Limb (tissue), 2 donors: ENCODE results near the gene CD3G.

Experiments used
- DNase-seq, 2 donors: peaks; one replicate each; pipeline ENCODE4 v3.0.0-alpha.2; 2016; ENCODE audit errors: extremely low spot score in 2 of 2

Gene CD3G

DNA sequence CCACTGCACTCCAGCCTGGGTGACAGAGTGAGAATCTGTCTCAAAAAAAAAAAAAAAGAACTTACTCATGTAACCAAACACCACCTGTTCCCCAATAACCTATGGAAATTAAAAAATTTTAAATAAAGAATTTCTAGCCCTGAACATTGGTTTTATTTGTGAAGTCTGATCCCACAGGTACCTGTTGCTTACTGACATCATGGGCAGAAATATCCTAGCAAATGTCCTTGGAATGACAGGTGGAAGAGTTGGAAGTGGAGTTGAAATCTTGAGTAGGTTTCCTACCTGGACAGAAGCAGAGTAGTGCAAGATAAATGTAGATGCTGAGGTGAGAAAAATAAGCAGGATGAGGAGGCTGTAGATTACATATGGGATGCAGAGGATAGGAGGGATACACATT is 18.9 kb upstream of the CD3G start:
- DNase-seq = no peak

DNA sequence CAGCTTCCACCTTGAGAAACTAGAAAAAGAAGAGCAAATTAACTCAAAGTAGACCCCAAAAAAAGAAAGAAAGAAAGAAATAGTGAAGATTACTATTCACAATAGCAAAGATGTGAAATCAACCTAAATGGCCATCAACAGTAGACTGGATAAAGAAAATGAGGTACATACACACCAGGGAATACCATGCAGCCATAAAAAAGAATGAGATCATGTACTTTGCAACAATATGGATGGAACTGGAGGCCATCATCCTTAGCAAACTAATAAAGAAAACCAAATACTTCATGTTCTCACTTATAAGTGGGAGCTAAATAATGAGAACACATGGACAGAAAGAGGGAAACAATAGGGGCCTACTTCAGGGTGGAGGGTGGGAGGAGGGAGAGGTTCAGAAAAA is 15.4 kb upstream of the CD3G start:
- DNase-seq = no peak

DNA sequence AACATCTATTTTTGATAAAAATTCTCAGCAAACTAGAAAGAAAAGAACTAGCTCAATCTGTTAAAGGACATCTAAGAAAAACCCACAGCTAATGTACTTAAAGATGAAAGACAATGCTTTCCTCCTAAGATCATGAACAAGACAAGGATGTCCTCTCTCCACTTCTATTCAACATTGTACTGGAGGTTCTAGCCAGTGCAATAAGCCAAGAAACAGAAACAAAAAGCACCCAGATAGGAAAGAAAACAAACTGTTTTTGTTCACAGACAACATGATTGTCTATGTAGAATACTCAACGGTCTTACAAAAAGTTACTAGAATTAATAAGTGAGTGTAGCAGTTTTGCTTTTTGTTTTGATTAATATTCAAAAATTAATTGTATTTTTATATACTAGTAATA is 9.4 kb upstream of the CD3G start:
- DNase-seq = no peak

DNA sequence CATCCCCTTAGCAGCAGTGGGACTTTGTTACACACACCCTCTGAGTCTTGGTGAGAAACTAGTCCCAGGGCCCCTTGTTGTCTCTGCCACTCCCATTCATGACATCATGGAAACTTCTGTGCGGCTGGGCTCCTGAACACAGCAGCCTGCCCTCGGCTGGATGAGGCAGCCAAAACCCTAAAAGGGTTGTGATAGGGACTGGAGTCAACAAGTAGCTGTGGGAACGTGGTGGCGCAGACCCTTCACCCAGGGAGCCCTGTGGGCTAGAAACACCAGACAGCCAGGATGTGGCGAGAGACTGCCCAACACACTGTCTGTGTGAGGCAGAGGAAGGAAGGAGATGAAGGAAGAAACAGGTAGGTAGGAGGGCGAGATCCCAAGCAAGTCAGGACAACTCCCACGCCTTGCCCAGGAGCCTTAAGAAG is 5.5 kb upstream of the CD3G start:
- DNase-seq = no peak

DNA sequence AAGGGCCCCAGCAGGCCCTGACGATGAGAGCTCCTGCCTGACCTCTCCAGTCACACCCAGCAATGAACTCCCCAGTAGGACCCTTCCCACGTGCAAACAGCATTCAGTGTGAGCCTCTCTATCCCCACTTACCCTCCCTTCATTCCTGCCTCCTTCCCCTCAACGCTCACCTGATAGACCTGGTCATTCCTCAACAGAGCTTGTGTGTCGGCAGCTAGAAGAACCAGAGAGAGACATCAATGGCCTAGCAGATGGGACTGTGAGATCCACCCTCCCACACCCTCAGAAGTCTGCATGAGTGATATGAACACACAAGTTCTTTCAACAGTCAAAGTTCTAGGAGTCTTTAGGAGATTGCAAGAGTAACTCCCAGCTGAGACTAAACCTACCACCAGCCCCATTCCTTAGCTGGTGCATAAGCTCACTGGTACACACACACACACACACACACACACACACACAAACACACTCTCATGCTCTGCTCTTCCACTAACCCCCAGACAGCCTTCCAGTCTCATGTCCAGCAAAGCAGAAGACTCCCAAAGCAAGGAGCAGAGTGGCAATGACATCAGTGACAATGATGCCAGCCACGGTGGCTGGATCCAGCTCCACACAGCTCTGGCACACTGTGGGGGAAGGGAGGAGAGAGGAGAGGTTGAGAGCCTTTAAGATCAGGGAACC is 4.7 kb upstream of the CD3G start:
- no peak for DNase-seq

DNA sequence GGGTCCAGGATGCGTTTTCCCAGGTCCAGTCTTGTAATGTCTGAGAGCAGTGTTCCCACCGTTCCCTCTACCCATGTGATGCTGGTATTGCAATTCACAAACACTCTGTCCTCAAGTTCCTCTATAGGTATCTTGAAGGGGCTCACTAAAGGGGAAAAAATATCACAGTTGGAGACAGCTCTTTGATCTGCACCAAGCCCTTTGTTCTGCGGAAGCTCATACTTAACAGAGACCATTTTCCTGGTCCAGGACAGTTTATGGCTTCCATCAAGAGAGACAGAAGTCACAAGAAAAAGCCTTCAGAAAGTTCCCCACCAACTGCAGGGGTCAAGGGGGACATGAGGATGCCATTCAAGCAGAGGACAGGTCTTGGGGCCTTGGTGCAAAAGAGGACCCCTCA is 3.7 kb upstream of the CD3G start:
- DNase-seq = no peak

DNA sequence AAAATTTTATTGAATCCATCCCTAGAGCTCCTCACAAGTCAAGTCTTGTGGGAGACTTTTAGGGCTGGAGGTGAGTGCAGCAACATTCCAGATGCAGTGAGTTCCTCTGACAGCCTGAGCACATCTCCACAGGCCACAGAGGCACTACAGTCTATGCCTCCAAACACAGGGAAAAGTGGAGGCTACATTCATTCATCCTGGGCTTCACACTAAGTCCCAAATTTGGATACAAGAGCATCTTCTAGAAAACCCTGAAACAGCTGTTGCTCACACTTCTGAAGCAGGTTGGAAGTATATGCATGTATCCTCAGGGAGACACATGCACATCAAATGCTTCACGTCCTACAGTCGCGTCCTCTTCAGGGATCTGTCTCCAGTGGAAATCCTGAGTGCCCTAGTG is 2.9 kb upstream of the CD3G start:
- DNase-seq = no peak

DNA sequence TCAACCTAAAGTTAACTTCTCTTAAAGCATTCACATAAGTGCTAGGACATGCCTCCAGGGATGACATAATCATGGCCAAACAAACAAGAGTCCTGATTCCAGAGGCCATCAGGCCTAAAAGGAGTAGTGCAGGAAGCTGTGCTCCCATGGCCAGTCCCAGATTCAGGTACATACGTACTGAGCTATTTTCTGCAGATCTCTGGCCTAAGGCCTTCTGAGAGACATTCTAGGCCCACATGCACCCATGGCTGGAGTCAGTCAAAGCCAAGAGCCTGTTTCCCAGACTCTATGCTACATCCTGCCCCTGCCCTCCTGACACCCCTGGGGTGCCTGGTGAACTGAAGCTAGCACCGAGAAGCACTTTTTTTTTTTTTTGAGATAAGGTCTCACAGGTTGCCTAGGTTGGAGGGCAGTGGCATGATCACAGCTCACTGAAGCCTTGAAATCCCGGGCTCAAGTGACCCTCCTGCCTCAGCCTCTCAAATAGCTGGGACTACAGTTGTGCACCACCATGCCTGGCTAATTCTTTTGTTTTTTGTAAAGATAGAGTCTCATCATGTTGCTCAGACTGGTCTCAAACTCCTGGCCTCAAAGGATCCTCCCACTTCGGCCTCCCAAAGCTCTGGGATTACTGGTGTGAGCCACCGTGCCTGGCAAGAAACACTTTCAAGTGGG is 2.2 kb upstream of the CD3G start:
- no peak for DNase-seq

DNA sequence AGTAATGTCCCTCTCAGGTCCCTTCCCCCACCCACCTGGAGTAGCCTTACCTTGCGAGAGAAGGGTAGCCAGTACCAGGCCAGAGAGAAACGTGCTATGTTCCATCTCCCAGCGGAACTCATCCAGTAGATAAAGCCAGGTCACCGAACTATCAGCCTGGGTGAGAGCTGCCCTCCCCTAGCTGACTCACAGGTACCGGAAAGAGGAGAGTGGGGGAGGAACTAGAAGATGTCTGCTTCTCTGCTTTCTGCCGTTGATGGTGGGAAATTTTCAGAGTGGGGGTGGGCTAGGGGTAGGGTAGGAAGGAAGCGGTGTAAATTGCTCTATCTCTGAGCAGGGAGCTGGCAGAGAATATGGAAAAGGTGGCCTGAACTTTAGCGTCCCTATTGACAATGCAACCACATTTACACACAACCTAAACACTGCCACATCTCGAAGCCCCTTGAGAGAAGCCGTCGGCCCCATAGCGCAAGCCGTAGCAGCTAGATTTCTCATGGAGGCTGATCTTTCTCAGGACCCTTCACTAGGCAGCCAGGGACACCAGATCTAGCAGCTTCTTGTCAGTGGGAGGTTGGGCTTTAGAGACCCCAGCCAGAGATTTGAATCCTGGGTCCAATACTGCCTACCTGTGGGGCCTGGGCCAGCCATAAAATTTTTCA is 1.5 kb upstream of the CD3G start, which contains the start of gene CD3D:
Gene CD3D (minus strand): TSS at position 203 of the 659 bp plus-strand sequence. CDS start 98 bp downstream, at position 105.
- DNase-seq = no peak

DNA sequence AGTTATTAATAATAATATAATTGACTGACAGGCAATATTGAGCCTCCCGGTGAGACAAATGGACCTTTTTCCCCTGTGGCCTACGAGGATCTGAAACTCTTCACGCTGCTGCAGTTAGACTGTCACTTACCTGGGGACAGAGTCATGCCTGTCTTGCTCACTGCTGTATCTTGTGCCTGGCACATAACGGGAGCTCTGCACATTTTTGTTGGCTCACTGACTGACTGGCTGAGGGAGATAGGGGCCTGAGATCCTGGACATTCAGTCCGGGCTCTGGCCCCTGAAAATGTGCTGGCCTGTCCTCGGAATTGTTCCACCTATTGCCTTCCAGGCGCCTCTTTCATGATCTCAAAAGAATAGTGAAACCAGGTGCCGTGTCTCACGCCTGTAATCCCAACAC is 896 bp upstream of the CD3G start:
- DNase-seq = no peak

DNA sequence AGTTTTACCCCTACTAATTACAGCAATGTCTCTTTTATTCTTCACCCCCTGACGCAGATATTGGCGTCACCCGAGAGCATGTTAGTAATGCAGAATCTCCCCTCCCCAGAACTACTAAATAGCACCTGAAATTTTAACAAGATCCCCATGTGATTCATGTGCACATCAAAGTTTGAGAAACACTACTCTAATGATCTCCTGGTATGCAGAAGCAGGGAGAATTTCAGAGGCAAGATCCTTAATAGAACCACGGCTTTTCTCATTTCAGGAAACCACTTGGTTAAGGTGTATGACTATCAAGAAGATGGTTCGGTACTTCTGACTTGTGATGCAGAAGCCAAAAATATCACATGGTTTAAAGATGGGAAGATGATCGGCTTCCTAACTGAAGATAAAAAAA is 5.3 kb downstream of the CD3G start:
- no peak for DNase-seq

DNA sequence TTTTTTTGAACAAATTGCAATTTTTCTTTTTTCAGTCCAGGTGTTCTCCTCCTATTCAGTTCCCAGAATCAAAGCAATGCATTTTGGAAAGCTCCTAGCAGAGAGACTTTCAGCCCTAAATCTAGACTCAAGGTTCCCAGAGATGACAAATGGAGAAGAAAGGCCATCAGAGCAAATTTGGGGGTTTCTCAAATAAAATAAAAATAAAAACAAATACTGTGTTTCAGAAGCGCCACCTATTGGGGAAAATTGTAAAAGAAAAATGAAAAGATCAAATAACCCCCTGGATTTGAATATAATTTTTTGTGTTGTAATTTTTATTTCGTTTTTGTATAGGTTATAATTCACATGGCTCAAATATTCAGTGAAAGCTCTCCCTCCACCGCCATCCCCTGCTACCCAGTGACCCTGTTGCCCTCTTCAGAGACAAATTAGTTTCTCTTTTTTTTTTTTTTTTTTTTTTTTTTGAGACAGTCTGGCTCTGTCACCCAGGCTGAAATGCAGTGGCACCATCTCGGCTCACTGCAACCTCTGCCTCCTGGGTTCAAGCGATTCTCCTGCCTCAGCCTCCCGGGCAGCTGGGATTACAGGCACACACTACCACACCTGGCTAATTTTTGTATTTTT is 9.1 kb downstream of the CD3G start:
- DNase-seq = peak in 1 of 2 donors; percentile 5

DNA sequence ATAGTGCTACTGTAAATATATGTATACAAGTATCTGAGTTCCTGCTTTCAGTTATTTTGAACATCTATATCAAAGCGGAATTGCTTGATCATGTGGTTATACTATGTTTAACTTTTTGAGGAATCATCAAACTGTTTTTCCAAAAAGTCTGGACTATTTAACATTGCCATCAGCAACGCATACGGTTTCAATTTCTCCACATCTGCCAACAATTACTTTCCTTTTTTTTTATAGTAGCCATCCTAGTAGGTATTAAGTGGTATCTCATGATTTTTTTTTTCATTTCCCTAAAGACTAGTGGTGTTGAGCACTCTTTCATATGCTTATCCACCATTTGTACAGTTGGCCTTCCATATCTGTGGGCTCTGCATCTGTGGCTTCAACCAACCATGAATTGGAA is 13.9 kb downstream of the CD3G start:
- DNase-seq = no peak

DNA sequence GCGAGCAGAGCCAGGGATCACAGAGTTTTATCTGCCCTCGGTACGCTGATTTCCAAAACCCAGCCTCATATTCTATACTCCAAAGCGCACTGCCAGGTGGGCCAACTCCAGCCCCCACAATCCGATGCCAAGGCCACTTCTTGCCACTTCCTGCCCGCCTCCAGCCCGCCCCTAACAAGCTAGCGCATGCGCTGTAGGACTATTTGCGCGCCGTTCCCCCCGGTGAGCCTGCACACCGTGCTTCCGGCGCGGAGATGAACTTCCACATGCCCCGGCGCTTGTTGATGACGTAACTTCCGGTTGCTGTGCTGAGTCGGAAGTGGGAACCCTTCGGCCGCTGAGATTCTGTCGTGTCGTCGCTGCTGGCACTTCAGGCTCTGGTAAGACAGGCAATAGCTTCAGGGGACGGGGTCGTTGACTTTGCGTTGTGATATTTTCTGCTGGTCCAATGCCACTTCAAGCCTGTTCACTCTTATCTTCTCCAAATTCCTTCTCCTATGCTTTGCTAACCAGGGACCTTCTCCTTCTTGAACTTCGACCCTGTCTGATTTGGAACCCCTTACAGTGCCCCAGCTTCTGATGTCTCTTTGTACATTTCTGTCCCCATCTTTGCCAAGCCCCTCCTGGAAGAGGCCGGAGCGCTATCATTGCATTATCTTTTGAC is 15.3 kb downstream of the CD3G start, which contains the start of gene UBE4A:
Gene UBE4A (plus strand): TSS at position 306 of the 664 bp plus-strand sequence. CDS start 5,481 bp downstream, outside the sequence.
- DNase-seq = peak; percentile 92 to 94

DNA sequence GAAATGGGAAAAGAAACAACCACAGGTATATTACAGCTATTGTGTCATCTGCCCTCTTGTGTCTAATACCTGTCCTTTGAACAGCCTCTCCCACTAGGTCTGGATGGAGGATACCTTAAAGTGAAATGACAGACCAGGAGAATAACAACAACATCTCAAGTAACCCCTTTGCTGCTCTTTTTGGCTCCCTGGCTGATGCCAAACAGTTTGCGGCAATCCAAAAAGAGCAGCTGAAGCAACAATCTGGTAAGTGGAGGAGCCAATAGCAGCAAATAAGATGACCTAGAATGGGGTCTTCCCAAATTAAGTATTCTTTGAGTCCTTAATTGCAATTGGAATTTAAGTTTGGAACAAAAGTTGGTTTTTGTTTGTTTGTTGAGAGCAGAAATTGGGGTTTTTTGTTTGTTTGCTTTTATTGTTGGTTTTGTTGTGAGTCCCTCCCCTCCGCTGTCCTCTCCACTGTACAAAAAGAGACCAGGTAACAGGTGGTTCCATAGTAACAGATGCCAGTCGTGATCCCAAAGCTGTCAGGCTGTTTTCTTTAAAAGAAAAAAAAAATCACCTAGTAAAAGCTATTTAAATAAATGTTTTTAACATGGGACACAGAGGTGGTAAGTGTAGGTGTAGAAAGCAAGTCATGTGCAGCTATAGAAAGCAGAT is 20.9 kb downstream of the CD3G start:
- DNase-seq = no peak

DNA sequence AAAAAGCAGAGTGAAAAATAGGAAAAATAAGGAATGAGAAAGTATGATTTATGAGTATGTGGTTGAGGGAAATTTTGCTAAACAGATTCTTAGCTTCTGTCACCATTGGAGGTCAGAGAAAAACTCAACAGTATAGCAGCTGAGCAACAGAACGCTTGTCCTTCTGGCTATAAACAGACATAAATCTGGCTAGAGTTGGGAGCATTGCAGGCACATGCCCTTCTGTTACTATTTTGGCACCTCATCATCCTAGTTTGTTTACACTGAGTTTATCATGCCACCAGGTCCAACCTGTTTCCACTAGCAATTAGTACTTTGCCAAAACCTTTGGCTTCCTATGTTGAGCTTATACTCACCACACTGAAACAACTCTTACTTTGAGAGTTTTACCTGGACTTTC is 22.1 kb downstream of the CD3G start:
- no peak for DNase-seq

DNA sequence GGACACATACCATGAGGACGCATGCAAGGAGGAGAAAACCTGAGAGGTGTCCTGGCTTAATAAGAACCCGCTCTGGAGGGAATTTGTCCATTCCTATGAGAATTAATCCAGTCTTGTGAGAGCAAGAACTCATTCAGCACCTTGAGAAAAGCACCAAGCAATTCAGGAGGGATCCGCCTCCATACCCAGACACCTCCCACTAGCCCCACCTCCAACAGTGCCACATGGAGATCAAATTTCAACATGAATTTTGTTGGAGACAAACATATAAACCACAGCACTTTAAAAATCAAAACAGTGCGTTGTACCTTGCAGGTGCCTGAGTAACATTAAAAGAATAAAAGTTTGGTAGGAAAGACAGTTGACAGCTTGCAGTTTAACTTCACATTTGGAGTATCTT is 26.6 kb downstream of the CD3G start:
- DNase-seq = no peak

DNA sequence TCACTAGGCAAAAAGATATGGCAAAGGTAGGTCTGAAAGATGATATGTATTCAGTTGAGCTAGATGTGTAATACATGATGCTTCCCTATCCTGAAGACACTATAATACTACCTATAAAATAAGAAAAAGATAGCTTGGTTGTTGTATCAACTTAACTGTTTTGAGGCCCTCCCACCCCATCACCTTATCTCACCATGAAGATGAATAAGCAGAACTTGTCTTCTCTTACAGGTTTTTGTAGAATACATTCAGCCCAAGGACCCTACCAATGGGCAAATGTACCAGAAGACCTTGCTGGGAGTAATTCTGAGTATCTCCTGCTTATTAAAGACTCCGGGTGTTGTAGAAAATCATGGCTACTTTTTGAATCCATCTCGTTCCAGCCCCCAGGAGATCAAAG is 29.1 kb downstream of the CD3G start:
- no peak for DNase-seq

DNA sequence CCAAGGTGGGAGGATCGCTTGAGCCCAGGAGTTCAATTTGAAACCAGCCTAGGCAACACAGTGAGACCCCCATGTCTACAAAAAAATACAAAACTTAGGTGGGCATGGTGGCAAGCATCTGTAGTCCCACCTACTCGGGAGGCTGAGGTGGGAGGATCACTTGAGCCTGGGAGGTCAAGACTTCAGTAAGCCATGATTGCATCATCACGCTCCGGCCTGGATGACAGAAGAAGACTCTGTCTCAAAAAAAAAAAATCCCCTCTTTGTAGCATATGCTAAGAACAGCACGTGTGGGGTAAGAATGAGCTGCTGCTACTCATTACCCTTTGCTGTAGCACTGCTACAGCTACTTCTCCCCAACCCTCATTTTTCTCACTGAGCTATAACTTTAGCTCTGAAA is 29.7 kb downstream of the CD3G start:
- DNase-seq = no peak

DNA sequence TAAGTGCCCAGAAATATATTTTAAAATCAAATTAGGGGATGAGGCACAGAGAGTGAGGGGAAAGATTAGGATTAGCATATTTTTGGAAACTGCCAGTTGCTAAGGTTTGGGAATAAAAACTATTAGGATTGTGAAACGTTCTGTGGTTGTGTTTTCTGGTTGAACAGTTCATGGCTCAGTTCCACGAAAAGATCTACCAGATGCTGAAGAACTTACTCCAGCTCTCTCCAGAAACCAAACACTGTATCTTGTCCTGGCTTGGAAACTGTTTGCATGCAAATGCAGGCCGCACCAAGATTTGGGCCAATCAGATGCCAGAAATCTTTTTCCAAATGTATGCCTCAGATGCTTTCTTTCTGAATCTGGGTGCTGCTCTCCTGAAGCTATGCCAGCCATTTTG is 30.6 kb downstream of the CD3G start:
- no peak for DNase-seq

DNA sequence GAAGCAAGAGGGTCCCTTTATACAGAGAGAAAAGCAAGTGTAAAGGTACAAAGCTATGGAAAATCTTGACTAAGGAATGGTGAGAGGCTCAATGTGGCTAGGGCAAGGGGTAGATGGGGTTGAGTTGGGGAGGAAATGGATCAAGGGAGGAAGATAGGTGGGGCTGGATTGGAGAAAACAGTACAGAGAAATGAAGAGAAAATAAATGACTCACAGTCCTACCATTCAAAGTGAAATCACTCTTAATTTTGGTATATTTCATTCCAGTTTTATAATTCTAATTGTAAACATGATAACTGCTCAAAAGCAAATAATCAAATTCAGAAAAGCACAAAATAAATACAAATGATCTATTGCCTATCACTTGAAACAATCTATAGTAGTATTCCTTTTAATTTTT is 31.8 kb downstream of the CD3G start:
- DNase-seq = no peak
